Activated CD8-positive, alpha-beta memory T cell treated with anti-CD3 and anti-CD28 coated beads, Interleukin-2, amount 10 ng/mL, durations not matched to agents 7 days and 5 days (primary cell): ENCODE data around the gene PHIP. TPM values are rescaled to one million over a fixed set of nuclear protein-coding genes. Genes with fewer than 3 reads are reported as not detected.

Experiments
- ATAC-seq: fragments of 150-1000 bp; cut with Tn5 transposase; one replicate; pipeline ENCODE4 v1.10.0; 2021; ENCODE audit warnings: moderate library complexity
- CTCF ChIA-PET: fragments of 350-600 bp; sonication (Branson Sonifier 250); formaldehyde crosslinking; loops from one replicate; lab custom pipeline; 2021; ENCODE audit warnings: antibody characterized with exemption; lab: Charles Lee
- DNase-seq: peaks from one replicate; pipeline ENCODE4 v3.0.0-alpha.2; 2020
- H3K27ac Mint-ChIP-seq: one replicate; pipeline ENCODE4 v1.8.0; 2021; ENCODE audit warnings: mild to moderate bottlenecking, mixed read lengths
- H3K27me3 Mint-ChIP-seq: one replicate; pipeline ENCODE4 v1.8.0; 2021; ENCODE audit warnings: mixed read lengths
- H3K36me3 Mint-ChIP-seq: one replicate; pipeline ENCODE4 v1.8.0; 2021; ENCODE audit warnings: mild to moderate bottlenecking, mixed read lengths
- H3K4me1 Mint-ChIP-seq: one replicate; pipeline ENCODE4 v1.8.0; 2021; ENCODE audit warnings: mixed read lengths
- H3K4me3 Mint-ChIP-seq: one replicate; pipeline ENCODE4 v1.8.0; 2021; ENCODE audit warnings: mild to moderate bottlenecking, moderate library complexity, mixed read lengths
- H3K9me3 Mint-ChIP-seq: one replicate; pipeline ENCODE4 v1.8.0; 2022; ENCODE audit warnings: low read depth, mixed read lengths
- total RNA-seq, 2 experiments: library from RNA; stranded (reverse); gene quantifications; one replicate each; pipeline ENCODE4 v1.2.3, GENCODE V29; 2021

PHIP gene
- total RNA-seq, 2 experiments from 2014 or later, result 36.0 to 36.8 TPM

DNA sequence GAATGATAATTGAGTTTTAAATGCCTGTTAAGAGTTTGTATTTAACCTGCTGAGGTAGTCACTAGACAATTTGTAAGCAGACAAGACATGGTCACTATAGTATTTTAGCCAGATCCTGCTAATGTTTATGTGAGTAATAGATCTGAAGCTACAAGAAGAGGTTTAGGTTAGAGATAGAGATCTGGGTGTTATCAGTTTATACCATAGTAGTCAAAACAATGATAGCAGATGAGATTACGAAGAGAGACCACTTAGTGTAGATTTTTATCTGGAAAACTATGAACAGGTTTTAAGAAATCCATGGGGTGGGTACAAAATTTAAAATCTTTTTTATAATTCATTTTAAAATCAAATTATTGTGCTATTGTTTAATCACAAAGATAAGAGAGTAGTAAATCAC is 47.5 kb downstream of the PHIP start:
- Mint-ChIP-seq H3K9me3 (no peaks in the 10 kb centered on the region), H3K27me3 (no peaks in the 10 kb centered on the region), H3K36me3 (peaks cover 35% of the 10 kb centered on the region), H3K27ac (no peak overlapping the region), H3K4me1 (peaks cover 21% of the 10 kb centered on the region), H3K4me3 (no peak overlapping the region)
- CTCF ChIA-PET, result interaction anchor here (1.3 kb wide), 1 partner anchor 22 kb away, joined by 4 read pairs; no protein-coding TSS in a partner anchor
- ATAC-seq (no peak), DNase-seq (no peak)

- ATAC-seq, result no peak
- H3K4me1 Mint-ChIP-seq, result peaks cover 19% of the 10 kb centered on the region
- CTCF ChIA-PET, result no interaction called here
- DNase-seq, result no peak
- H3K4me3 Mint-ChIP-seq, result no peak overlapping the region
- H3K9me3 Mint-ChIP-seq, result no peaks in the 10 kb centered on the region
- no peak overlapping the region for H3K27ac Mint-ChIP-seq
- no peaks in the 10 kb centered on the region for H3K27me3 Mint-ChIP-seq
- peaks cover 35% of the 10 kb centered on the region for H3K36me3 Mint-ChIP-seq
Observed at GRCh38 chr6:79030023-79030422, 48.0 kb downstream of the PHIP start.

- H3K27me3 Mint-ChIP-seq, result no peaks in the 10 kb centered on the region
- CTCF ChIA-PET, result interaction anchor here (0.8 kb wide), 1 partner anchor 18 kb away, joined by 3 read pairs; no protein-coding TSS in a partner anchor
- H3K4me1 Mint-ChIP-seq, result peaks cover 14% of the 10 kb centered on the region
- DNase-seq (no peak), ATAC-seq (no peak)
- no peaks in the 10 kb centered on the region for H3K9me3 Mint-ChIP-seq
- no peak overlapping the region for H3K27ac Mint-ChIP-seq
- H3K4me3 Mint-ChIP-seq, result no peak overlapping the region
- peaks cover 34% of the 10 kb centered on the region for H3K36me3 Mint-ChIP-seq
Observed at GRCh38 chr6:79028641-79029314, 49.3 kb downstream of the PHIP start.

DNA sequence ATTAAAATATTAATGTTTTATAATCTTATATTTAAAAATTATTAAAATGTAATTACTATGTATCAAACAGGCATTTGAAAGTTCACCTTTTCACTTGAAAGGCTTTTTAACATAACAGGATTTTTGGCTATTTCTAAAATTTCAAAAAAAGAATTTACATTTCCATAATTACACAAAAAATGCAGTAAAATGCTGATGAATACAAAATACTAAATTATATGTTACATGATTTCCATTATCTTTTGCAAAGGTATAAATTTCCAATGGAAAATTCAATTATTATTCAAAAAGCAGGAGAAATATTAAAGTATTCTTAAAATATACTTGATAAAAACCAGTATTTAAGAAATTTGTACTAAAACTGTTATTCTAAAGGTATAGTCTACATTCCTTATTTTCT is 66.1 kb downstream of the PHIP start:
- Mint-ChIP-seq H3K36me3 (peaks cover 44% of the 10 kb centered on the region), H3K4me1 (peaks cover 3% of the 10 kb centered on the region), H3K27ac (no peak overlapping the region), H3K27me3 (no peaks in the 10 kb centered on the region), H3K9me3 (no peaks in the 10 kb centered on the region), H3K4me3 (no peak overlapping the region)
- ATAC-seq, result no peak
- CTCF ChIA-PET, result no interaction called here
- no peak for DNase-seq

DNA sequence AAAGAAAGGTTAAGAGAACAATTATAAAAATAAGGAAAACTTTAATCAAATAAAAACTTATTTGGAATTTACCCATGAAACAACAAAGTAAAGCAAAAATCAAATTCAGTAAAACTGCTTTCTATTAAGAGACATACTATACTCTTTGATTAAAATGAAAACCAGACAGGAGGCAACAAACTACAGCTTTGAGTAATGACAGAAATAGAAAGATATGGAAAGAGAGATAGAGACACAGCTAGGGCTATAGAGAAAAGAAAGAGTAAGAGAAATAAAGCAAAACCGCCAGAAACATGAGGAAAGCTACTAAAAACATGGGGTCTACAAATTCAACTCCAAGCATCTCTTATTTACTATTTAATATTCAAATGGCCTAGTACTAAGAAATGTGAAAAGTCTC is 67.6 kb downstream of the PHIP start:
- H3K27ac Mint-ChIP-seq, result no peak overlapping the region
- no peak for ATAC-seq
- no peaks in the 10 kb centered on the region for H3K27me3 Mint-ChIP-seq
- no peak overlapping the region for H3K4me3 Mint-ChIP-seq
- H3K36me3 Mint-ChIP-seq, result peaks cover 36% of the 10 kb centered on the region
- CTCF ChIA-PET, result interaction anchor here (0.9 kb wide), 1 partner anchor 18 kb away, joined by 3 read pairs; no protein-coding TSS in a partner anchor
- no peak for DNase-seq
- H3K9me3 Mint-ChIP-seq, result no peaks in the 10 kb centered on the region
- peaks cover 6% of the 10 kb centered on the region for H3K4me1 Mint-ChIP-seq

DNA sequence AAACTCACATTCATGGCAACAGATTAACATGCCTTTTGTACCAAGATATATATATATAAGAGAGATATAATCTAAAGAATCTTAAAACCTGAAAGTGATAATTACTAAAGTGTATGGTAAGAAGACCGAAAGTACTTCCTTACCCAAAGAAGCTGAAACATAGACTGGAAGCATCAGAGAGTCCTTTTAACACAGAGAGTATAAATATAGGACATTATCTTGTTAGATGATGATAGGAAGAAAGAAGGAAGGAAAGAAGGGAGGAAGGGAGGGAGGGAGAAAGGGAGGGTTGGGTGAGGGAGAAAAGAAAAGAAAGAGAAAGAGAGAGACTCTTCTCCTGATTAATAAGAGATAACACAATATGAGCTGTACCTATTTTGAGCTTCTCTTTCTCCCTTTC is 68.2 kb downstream of the PHIP start:
- CTCF ChIA-PET, result interaction anchor here (0.9 kb wide), 1 partner anchor 19 kb away, joined by 3 read pairs; no protein-coding TSS in a partner anchor
- H3K9me3 Mint-ChIP-seq, result no peaks in the 10 kb centered on the region
- no peak overlapping the region for H3K4me3 Mint-ChIP-seq
- no peak for ATAC-seq
- no peaks in the 10 kb centered on the region for H3K27me3 Mint-ChIP-seq
- peaks cover 6% of the 10 kb centered on the region for H3K4me1 Mint-ChIP-seq
- H3K36me3 Mint-ChIP-seq, result peaks cover 32% of the 10 kb centered on the region
- no peak overlapping the region for H3K27ac Mint-ChIP-seq
- no peak for DNase-seq

DNA sequence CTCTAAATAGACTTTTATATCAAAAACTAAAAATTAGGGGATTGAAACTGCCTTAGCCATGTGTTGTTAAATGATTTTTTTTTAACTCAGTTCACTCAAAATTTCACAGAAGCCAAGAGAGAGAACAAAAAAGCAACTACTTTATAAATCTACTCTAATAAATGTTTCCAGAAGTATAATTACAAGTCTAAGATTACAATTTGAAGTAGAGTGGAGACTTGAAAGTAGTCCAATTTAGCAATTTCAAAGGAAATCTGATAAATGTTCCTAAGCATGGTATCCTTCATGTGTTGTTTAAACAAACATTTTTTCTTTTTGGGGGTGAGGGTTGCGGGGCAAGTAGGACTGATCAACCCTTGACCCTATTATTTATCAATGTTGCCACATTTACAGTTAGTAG is 72.6 kb downstream of the PHIP start:
- H3K27me3 Mint-ChIP-seq, result no peaks in the 10 kb centered on the region
- no peak overlapping the region for H3K4me3 Mint-ChIP-seq
- no peaks in the 10 kb centered on the region for H3K9me3 Mint-ChIP-seq
- H3K27ac Mint-ChIP-seq, result no peak overlapping the region
- CTCF ChIA-PET, result no interaction called here
- ATAC-seq (no peak), DNase-seq (no peak)
- peaks cover 5% of the 10 kb centered on the region for H3K4me1 Mint-ChIP-seq
- peaks cover 44% of the 10 kb centered on the region for H3K36me3 Mint-ChIP-seq

GRCh38 chr6:79005024-79005423 is 73.0 kb downstream of the PHIP start:
- ATAC-seq (no peak), DNase-seq (no peak)
- no peaks in the 10 kb centered on the region for H3K27me3 Mint-ChIP-seq
- CTCF ChIA-PET, result no interaction called here
- H3K27ac Mint-ChIP-seq, result no peak overlapping the region
- peaks cover 3% of the 10 kb centered on the region for H3K4me1 Mint-ChIP-seq
- no peaks in the 10 kb centered on the region for H3K9me3 Mint-ChIP-seq
- H3K4me3 Mint-ChIP-seq, result no peak overlapping the region
- peaks cover 42% of the 10 kb centered on the region for H3K36me3 Mint-ChIP-seq

- Mint-ChIP-seq H3K27ac (no peak overlapping the region), H3K36me3 (peaks cover 41% of the 10 kb centered on the region), H3K27me3 (no peaks in the 10 kb centered on the region), H3K4me3 (no peak overlapping the region), H3K9me3 (no peaks in the 10 kb centered on the region), H3K4me1 (peaks cover 2% of the 10 kb centered on the region)
- DNase-seq (no peak), ATAC-seq (no peak)
- CTCF ChIA-PET, result no interaction called here
Observed at GRCh38 chr6:79004239-79004638, 73.8 kb downstream of the PHIP start.

GRCh38 chr6:79001415-79001814 is 76.6 kb downstream of the PHIP start:
- no peak overlapping the region for H3K4me3 Mint-ChIP-seq
- H3K36me3 Mint-ChIP-seq, result peaks cover 53% of the 10 kb centered on the region
- no peaks in the 10 kb centered on the region for H3K9me3 Mint-ChIP-seq
- no peak overlapping the region for H3K27ac Mint-ChIP-seq
- no peak for DNase-seq
- H3K27me3 Mint-ChIP-seq, result no peaks in the 10 kb centered on the region
- no peak for ATAC-seq
- H3K4me1 Mint-ChIP-seq, result peaks cover 2% of the 10 kb centered on the region
- CTCF ChIA-PET, result no interaction called here

DNA sequence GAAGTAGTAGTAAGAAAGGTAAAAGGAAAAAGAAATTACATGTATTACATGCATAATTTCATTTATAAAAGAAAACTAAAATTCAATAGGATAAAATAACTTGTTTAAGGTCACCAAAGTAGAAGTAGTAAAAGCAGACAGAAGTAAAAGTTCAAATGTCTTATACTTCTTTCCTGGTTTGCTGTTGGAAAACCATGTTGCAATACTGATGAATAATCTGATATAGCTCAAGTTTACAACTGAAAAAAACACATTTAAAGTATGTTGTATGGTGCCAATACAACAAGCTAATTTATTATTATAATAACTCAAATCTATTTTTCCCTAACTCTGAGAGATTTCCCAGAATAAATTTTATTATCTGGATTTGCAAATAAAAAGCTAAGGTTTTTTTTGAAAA is 78.3 kb downstream of the PHIP start:
- CTCF ChIA-PET, result no interaction called here
- Mint-ChIP-seq H3K27ac (no peak overlapping the region), H3K36me3 (peaks cover 68% of the 10 kb centered on the region), H3K9me3 (no peaks in the 10 kb centered on the region), H3K4me3 (no peak overlapping the region), H3K27me3 (no peaks in the 10 kb centered on the region), H3K4me1 (no peaks in the 10 kb centered on the region)
- ATAC-seq (no peak), DNase-seq (no peak)

- Mint-ChIP-seq H3K36me3 (peaks cover 76% of the 10 kb centered on the region), H3K9me3 (no peaks in the 10 kb centered on the region), H3K27me3 (no peaks in the 10 kb centered on the region), H3K27ac (no peak overlapping the region), H3K4me3 (no peak overlapping the region), H3K4me1 (no peaks in the 10 kb centered on the region)
- CTCF ChIA-PET, result no interaction called here
- no peak for DNase-seq
- ATAC-seq, result no peak
Observed at GRCh38 chr6:78995946-78996345, 82.1 kb downstream of the PHIP start.

- Mint-ChIP-seq H3K4me1 (no peaks in the 10 kb centered on the region), H3K9me3 (no peaks in the 10 kb centered on the region), H3K27me3 (no peaks in the 10 kb centered on the region), H3K36me3 (peaks cover 76% of the 10 kb centered on the region), H3K4me3 (no peak overlapping the region), H3K27ac (no peak overlapping the region)
- no peak for ATAC-seq
- no peak for DNase-seq
- CTCF ChIA-PET, result interaction anchor here (1.3 kb wide), 1 partner anchor 32 kb away, joined by 3 read pairs; no protein-coding TSS in a partner anchor
Observed at GRCh38 chr6:78995346-78995745, 82.7 kb downstream of the PHIP start.

DNA sequence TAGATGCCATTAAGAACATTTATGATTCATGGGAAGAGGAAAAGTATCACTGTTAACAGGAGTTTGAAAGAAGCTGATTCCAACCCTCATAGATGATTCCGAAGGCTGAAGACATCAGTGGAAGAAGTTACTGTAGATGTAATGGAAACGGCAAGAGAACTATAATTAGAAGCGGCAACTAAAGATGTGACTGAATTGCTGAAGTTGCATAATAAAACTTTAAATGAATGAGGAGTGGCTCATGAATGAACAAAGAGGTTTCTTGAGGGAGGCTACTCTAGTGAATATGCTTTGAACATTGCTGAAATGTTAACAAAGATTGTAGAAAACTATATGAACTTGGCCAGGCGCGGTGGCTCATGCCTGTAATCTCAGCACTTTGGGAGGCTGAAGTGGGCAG is 84.1 kb downstream of the PHIP start:
- no peaks in the 10 kb centered on the region for H3K4me1 Mint-ChIP-seq
- no peak overlapping the region for H3K27ac Mint-ChIP-seq
- peaks cover 81% of the 10 kb centered on the region for H3K36me3 Mint-ChIP-seq
- DNase-seq (no peak), ATAC-seq (no peak)
- no peaks in the 10 kb centered on the region for H3K9me3 Mint-ChIP-seq
- H3K4me3 Mint-ChIP-seq, result no peak overlapping the region
- CTCF ChIA-PET, result interaction anchor here (1.3 kb wide), 1 partner anchor 31 kb away, joined by 3 read pairs; no protein-coding TSS in a partner anchor
- H3K27me3 Mint-ChIP-seq, result no peaks in the 10 kb centered on the region
